ENCODE data around the gene RHOF. TPM values are rescaled to one million over a fixed set of nuclear protein-coding genes. Genes with fewer than 3 reads are reported as not detected.
A peak's percentile ranks its signal among the peaks of the same experiment; 100 is the strongest.

Gene RHOF
- total RNA-seq, 4 donors from 2014 or later, result 3.2 to 20.4 (median 6.2) TPM

DNA sequence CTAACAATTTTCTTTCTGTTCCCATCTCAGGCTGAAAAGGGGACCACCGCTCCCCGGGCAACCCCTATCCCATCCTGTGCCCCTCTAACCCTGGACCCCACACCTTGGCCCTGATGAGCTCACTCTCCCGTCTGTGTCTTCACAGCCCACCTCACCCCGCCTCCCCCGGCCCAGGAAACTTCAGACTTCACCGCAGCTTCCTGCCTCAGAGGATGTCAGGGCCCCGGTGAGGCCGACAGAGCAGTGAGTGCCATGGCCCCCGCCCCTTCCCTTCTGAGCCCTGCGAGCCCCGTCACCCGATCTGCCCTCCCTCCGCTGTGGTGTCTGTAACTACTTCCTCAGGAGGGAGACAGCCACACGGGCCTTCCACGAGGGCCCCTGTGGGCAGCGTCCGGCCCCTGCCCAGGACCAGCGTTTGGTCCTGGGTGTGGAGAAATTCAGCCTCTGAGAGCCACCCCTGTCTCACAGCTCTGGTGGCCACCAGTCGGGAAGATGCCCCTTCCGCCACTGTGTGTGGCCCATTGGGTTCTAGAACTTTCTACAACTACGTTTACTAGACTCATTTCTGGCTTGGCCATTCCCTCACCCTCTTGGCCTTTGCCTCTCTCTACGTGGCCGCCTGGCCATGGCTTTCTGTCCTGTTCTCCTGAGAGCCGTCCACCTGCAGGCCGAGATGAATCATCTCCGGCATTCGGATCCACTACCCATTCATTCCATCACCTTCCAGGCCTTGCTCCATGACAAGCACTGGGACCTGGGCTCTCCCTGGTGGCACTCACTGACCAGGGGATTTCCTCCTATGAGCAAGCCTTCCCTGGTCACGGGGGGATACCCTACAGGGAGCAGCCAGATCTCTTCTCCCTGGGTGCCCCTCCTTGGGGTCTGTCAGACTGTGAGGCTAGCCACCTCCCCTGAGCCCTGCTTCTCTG is 3.4 kb downstream of the RHOF start:
- intact Hi-C loops (cut with DNase I), result no loop called here
- DNase-seq, result peak; percentile 74
- H3K4me1 ChIP-seq, result peaks cover 22 to 84% (median 33%) of the 10 kb centered on the region in 3 donors
- H3K4me3 ChIP-seq, result peak overlapping the region in 2 of 4 donors; percentile 18 to 34
- H3K36me3 ChIP-seq, result no peaks in the 10 kb centered on the region
- H3K27me3 ChIP-seq, result no peaks in the 10 kb centered on the region
- TF ChIP-seq POLR2A (IDR thresholded peaks at IDR 0.05) (peak in 2 of 4 donors; percentile 12 to 57), CTCF (IDR thresholded peaks at IDR 0.05) (no peak)
- H3K9me3 ChIP-seq, result no peaks in the 10 kb centered on the region
- WGBS, 2 donors, result 53 to 74% methylated on average over 17 to 26 of the region's 28 CpGs
- H3K27ac ChIP-seq, result peak overlapping the region; percentile 56 to 83 (median 74)

DNA sequence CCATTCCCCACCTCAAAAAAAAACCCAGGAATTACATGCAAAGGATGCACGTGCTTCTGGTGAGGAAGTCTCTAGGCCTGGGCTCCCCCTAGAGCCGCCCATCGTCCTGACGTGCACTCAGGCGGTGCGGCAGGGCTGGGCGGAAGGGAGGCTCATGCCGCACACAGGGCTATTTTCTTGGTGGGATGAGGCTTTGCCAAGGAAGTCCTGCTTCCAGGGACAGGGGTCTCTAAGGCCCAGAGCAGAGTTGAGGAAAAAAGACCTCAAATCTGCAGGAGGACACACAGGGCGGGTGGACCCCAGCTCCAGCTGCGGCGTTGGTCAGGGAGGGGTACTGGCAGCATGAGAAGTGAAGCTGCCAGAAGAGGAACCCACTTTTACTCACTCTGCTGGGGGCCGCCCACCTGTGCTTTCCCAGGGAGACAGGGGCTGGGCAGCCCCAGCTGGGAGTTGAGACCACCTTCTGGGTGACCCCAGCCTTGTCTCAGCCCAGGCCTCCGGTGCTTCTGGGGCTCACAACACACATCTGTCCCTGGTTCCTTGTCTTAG is 4.2 kb downstream of the RHOF start:
- no peak for DNase-seq
- Histone ChIP-seq H3K27me3 (no peaks in the 10 kb centered on the region), H3K4me1 (peaks cover 14 to 84% (median 31%) of the 10 kb centered on the region in 3 donors), H3K9me3 (no peaks in the 10 kb centered on the region), H3K27ac (peak overlapping the region; percentile 56 to 83 (median 74)), H3K4me3 (peak overlapping the region in 2 of 4 donors; percentile 13 to 18), H3K36me3 (no peaks in the 10 kb centered on the region)
- intact Hi-C loops (cut with DNase I), result no loop called here
- 65 to 71% methylated on average over 1 to 9 of the region's 13 CpGs for WGBS, 2 donors
- TF ChIP-seq CTCF (IDR thresholded peaks at IDR 0.05) (no peak), POLR2A (IDR thresholded peaks at IDR 0.05) (peak in 1 of 4 donors; percentile 11)

DNA sequence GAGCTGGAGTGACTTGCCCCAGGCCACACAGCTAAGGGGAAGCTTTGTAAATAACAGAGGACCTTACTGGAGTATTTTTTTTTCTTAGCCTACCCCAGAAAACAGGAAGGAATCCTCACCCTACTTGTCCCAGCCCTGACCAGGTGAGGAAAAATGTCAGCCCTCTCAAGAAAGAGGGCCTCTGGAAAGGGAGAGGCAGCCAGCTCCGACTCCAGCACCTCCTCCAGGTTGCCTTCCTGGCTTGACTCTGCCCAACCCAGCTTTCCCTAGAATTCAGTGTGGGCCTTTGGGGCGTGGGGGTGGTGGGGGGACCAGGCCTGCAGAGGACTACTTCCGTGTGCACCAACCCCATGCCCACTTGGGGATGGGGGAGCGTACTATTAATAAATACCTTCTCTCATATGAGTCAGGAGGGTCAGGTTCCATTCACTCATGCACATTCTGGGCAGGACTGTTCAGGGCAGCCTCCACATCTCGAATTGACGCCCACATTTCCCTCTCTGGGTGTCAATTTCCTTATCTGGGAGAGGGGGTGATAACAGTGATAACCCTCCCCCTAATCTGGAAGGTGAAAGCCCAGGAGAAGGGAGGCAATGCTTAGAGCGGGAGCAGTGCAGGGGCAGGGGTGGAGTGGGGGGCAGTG is 5.2 kb downstream of the RHOF start:
- H3K4me3 ChIP-seq, result no peak overlapping the region
- no peaks in the 10 kb centered on the region for H3K27me3 ChIP-seq
- no peaks in the 10 kb centered on the region for H3K36me3 ChIP-seq
- H3K9me3 ChIP-seq, result no peaks in the 10 kb centered on the region
- WGBS, 2 donors, result 71 to 91% methylated on average over 4 to 5 of the region's 7 CpGs
- H3K4me1 ChIP-seq, result peaks cover 8 to 84% (median 30%) of the 10 kb centered on the region in 3 donors
- peak overlapping the region in 3 of 4 donors; percentile 70 to 83 (median 77) for H3K27ac ChIP-seq
- no peak for DNase-seq
- intact Hi-C loops (cut with DNase I), result no loop called here
- TF ChIP-seq POLR2A (IDR thresholded peaks at IDR 0.05) (no peak), CTCF (IDR thresholded peaks at IDR 0.05) (no peak)

GRCh38 chr12:121787063-121788025 is 6.1 kb downstream of the RHOF start:
- Histone ChIP-seq H3K4me1 (peaks cover 12 to 84% (median 31%) of the 10 kb centered on the region in 3 donors), H3K36me3 (no peaks in the 10 kb centered on the region), H3K27me3 (no peaks in the 10 kb centered on the region), H3K9me3 (no peaks in the 10 kb centered on the region), H3K4me3 (no peak overlapping the region), H3K27ac (peak overlapping the region; percentile 77 to 83 (median 80))
- WGBS, 2 donors, result 51 to 73% methylated on average over 8 to 13 of the region's 17 CpGs
- intact Hi-C loops (cut with DNase I), result no loop called here
- DNase-seq, result no peak
- TF ChIP-seq POLR2A (IDR thresholded peaks at IDR 0.05) (no peak), CTCF (IDR thresholded peaks at IDR 0.05) (no peak)

All from esophagus squamous epithelium (tissue), 5 donors.